Dermis blood vessel endothelial cell (primary cell): Measurements from ENCODE around the gene BOLA2B. TPM values are rescaled to one million over a fixed set of nuclear protein-coding genes. Genes with fewer than 3 reads are reported as not detected.

ENCODE experiments used
- total RNA-seq: library from RNA; depleted of rRNA; stranded (reverse); fragments of >200 nt; gene quantifications from 2 replicates; pipeline ENCODE4 v1.2.3, GENCODE V29; 2014

The BOLA2B gene
- total RNA-seq, 1 donor from 2014 or later: 245 TPM

Other genes starting within 250 kb of the BOLA2B start
- gene TMEM219, start 231.6 kb downstream of the BOLA2B start, total RNA-seq: 61.6 and 125 TPM in 2 replicates
- 159 and 160 TPM in 2 replicates for gene TAOK2, start 219.8 kb downstream of the BOLA2B start, total RNA-seq
- gene HIRIP3, start 198.0 kb downstream of the BOLA2B start, total RNA-seq: 6.3 and 9.3 TPM in 2 replicates
- gene INO80E, start 197.4 kb downstream of the BOLA2B start, total RNA-seq: 21.4 and 22.3 TPM in 2 replicates
- gene DOC2A, start 182.6 kb downstream of the BOLA2B start, total RNA-seq: 0.47 and 2.0 TPM in 2 replicates
- not detected in 2 replicates for gene C16orf92, start 170.5 kb downstream of the BOLA2B start, total RNA-seq
- gene TLCD3B, start 162.4 kb downstream of the BOLA2B start, total RNA-seq: 0.47 TPM in 1 of 2 replicates, not detected in the other
- 286 and 586 TPM in 2 replicates for gene ALDOA, start 127.9 kb downstream of the BOLA2B start, total RNA-seq
- 220 and 256 TPM in 2 replicates for gene PPP4C, start 117.7 kb downstream of the BOLA2B start, total RNA-seq
- gene TBX6, start 101.7 kb downstream of the BOLA2B start, total RNA-seq: 0.17 and 0.23 TPM in 2 replicates
- gene YPEL3, start 97.5 kb downstream of the BOLA2B start, total RNA-seq: 25.0 and 28.2 TPM in 2 replicates
- 1.1 and 2.2 TPM in 2 replicates for gene GDPD3, start 80.1 kb downstream of the BOLA2B start, total RNA-seq
- gene MAPK3, start 70.4 kb downstream of the BOLA2B start, total RNA-seq: 38.7 and 60.6 TPM in 2 replicates
- 1.9 and 4.7 TPM in 2 replicates for gene CORO1A, start 10.1 kb downstream of the BOLA2B start, total RNA-seq
- 44.0 and 72.8 TPM in 2 replicates for gene SLX1A, start 209 bp upstream of the BOLA2B start, total RNA-seq
- gene SULT1A3, start 5.6 kb upstream of the BOLA2B start, total RNA-seq: 2.6 and 7.1 TPM in 2 replicates
- 1.1 and 4.3 TPM in 2 replicates for gene NPIPB13, start 54.8 kb upstream of the BOLA2B start, total RNA-seq
- gene CD2BP2, start 161.6 kb upstream of the BOLA2B start, total RNA-seq: 44.4 and 50.4 TPM in 2 replicates
- gene TBC1D10B, start 176.8 kb upstream of the BOLA2B start, total RNA-seq: 37.4 and 57.4 TPM in 2 replicates
- gene MYL11, start 181.1 kb upstream of the BOLA2B start, total RNA-seq: not detected in 2 replicates
- not detected in 2 replicates for gene SEPTIN1, start 188.9 kb upstream of the BOLA2B start, total RNA-seq
- 16.5 and 20.1 TPM in 2 replicates for gene ZNF48, start 201.8 kb upstream of the BOLA2B start, total RNA-seq
- gene ZNF771, start 213.9 kb upstream of the BOLA2B start, total RNA-seq: 14.8 and 21.4 TPM in 2 replicates
- gene DCTPP1, start 236.4 kb upstream of the BOLA2B start, total RNA-seq: 61.3 and 61.9 TPM in 2 replicates